ENCODE data around the gene SAMD11. TPM values are rescaled to one million over a fixed set of nuclear protein-coding genes. Genes with fewer than 3 reads are reported as not detected.
"Not testable (repeated sequence)": the region's sequence is repeated elsewhere in the genome, so short reads cannot be mapped to it uniquely, and the experiment has no call there.

Gene SAMD11
- total RNA-seq, 2 experiments from 2014 or later = not detected

GRCh38 chr1:944341-945325 lies 20.9 kb downstream of the SAMD11 start:
- Mint-ChIP-seq H3K4me3 (no peak overlapping the region), H3K27me3 (peaks cover 7% of the 10 kb centered on the region), H3K36me3 (ENCODE audit: low read depth) (peaks cover 23% of the 10 kb centered on the region), H3K27ac (no peak overlapping the region), H3K9me3 (ENCODE audit: low read depth) (no peaks in the 10 kb centered on the region), H3K4me1 (peaks cover 5% of the 10 kb centered on the region)
- DNase-seq (no peak), ATAC-seq (no peak)
- POLR2A ChIA-PET = interaction anchor here (0.6 kb wide), 1 partner anchor 165 kb away, joined by 3 read pairs; no protein-coding TSS in a partner anchor
- intact Hi-C loops (cut with DNase I, micrococcal nuclease) = no loop called here
- CTCF ChIA-PET = no interaction called here

GRCh38 chr1:945688-946556 lies 22.2 kb downstream of the SAMD11 start:
- H3K27ac Mint-ChIP-seq = no peak overlapping the region
- no peak overlapping the region for H3K4me3 Mint-ChIP-seq
- H3K4me1 Mint-ChIP-seq = peaks cover 3% of the 10 kb centered on the region
- DNase-seq (no peak), ATAC-seq (no peak)
- peaks cover 34% of the 10 kb centered on the region for H3K36me3 Mint-ChIP-seq (ENCODE audit: low read depth)
- POLR2A ChIA-PET = no interaction called here
- CTCF ChIA-PET = no interaction called here
- no peaks in the 10 kb centered on the region for H3K9me3 Mint-ChIP-seq (ENCODE audit: low read depth)
- peaks cover 3% of the 10 kb centered on the region for H3K27me3 Mint-ChIP-seq
- intact Hi-C loops (cut with DNase I, micrococcal nuclease) = no loop called here

GRCh38 chr1:946811-947210 lies 23.1 kb downstream of the SAMD11 start:
- H3K4me1 Mint-ChIP-seq; POLR2A ChIA-PET; H3K4me3 Mint-ChIP-seq; intact Hi-C loops (cut with DNase I, micrococcal nuclease); H3K27me3 Mint-ChIP-seq; H3K9me3 Mint-ChIP-seq (ENCODE audit: low read depth); ATAC-seq; CTCF ChIA-PET; H3K27ac Mint-ChIP-seq; DNase-seq: not testable (repeated sequence)
- peaks cover 41% of the 10 kb centered on the region for H3K36me3 Mint-ChIP-seq (ENCODE audit: low read depth)

GRCh38 chr1:947958-948357 lies 24.2 kb downstream of the SAMD11 start:
- CTCF ChIA-PET = no interaction called here
- no peak overlapping the region for H3K27ac Mint-ChIP-seq
- no peak for ATAC-seq
- no peaks in the 10 kb centered on the region for H3K4me1 Mint-ChIP-seq
- POLR2A ChIA-PET = no interaction called here
- H3K4me3 Mint-ChIP-seq = no peak overlapping the region
- peaks cover 45% of the 10 kb centered on the region for H3K36me3 Mint-ChIP-seq (ENCODE audit: low read depth)
- DNase-seq = no peak
- intact Hi-C loops (cut with DNase I, micrococcal nuclease) = no loop called here
- no peaks in the 10 kb centered on the region for H3K27me3 Mint-ChIP-seq
- no peaks in the 10 kb centered on the region for H3K9me3 Mint-ChIP-seq (ENCODE audit: low read depth)

GRCh38 chr1:950268-950667 lies 26.5 kb downstream of the SAMD11 start:
- intact Hi-C loops (cut with DNase I, micrococcal nuclease) = no loop called here
- no peak overlapping the region for H3K4me3 Mint-ChIP-seq
- H3K27me3 Mint-ChIP-seq = no peaks in the 10 kb centered on the region
- H3K9me3 Mint-ChIP-seq (ENCODE audit: low read depth) = no peaks in the 10 kb centered on the region
- ChIA-PET POLR2A (no interaction called here), CTCF (no interaction called here)
- DNase-seq (no peak), ATAC-seq (no peak)
- H3K27ac Mint-ChIP-seq = no peak overlapping the region
- peaks cover 50% of the 10 kb centered on the region for H3K36me3 Mint-ChIP-seq (ENCODE audit: low read depth)
- H3K4me1 Mint-ChIP-seq = no peaks in the 10 kb centered on the region

DNA sequence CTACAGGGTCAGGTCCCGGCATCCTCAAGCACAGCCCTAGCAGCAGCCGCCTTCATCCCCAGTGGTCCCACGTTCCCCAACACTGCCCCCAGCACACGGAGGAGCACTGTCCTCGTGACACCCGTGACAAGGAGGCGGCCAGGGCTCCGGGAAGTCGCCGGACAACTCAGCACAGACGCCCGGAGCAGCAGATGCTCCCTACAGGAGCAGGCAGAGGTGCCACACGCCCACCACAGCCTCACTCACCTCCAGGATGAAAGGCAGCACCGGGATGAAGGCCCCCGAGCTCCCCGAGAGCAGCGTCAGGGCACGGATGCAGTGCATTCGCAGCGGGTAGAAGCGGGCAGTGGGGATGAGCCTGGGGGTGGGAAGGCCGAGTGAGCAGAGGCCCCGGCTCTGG lies 27.2 kb downstream of the SAMD11 start:
- ATAC-seq = no peak
- H3K36me3 Mint-ChIP-seq (ENCODE audit: low read depth) = peaks cover 50% of the 10 kb centered on the region
- H3K4me1 Mint-ChIP-seq = no peaks in the 10 kb centered on the region
- H3K4me3 Mint-ChIP-seq = no peak overlapping the region
- POLR2A ChIA-PET = no interaction called here
- H3K27me3 Mint-ChIP-seq = no peaks in the 10 kb centered on the region
- no peak overlapping the region for H3K27ac Mint-ChIP-seq
- intact Hi-C loops (cut with DNase I, micrococcal nuclease) = no loop called here
- no peak for DNase-seq
- CTCF ChIA-PET = no interaction called here
- H3K9me3 Mint-ChIP-seq (ENCODE audit: low read depth) = no peaks in the 10 kb centered on the region

GRCh38 chr1:951364-951763 lies 27.6 kb downstream of the SAMD11 start:
- Mint-ChIP-seq H3K27me3 (no peaks in the 10 kb centered on the region), H3K36me3 (ENCODE audit: low read depth) (peaks cover 48% of the 10 kb centered on the region), H3K27ac (no peak overlapping the region), H3K4me1 (no peaks in the 10 kb centered on the region), H3K9me3 (ENCODE audit: low read depth) (no peaks in the 10 kb centered on the region), H3K4me3 (no peak overlapping the region)
- POLR2A ChIA-PET = no interaction called here
- DNase-seq (no peak), ATAC-seq (no peak)
- intact Hi-C loops (cut with DNase I, micrococcal nuclease) = no loop called here
- CTCF ChIA-PET = no interaction called here

DNA sequence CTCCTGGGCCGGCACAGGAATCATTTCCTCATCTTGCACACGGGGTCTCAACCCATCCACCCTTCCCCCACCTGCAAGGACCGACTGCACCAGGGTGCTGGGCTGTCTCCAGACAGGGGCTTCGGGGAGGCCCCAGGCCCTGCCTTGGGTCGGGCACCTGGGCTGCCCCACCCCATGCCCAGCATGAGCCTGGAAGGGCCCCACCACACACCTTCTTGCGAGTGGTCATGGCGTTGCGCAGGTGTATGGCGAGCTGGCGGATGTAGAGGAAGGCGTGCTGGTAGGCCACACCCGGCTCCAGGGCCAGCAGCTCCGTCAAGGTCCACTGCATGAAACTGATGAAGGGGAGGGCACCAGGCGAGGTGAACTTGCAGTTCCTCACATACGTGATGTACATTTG lies 28.5 kb downstream of the SAMD11 start:
- CTCF ChIA-PET = no interaction called here

GRCh38 chr1:952603-953002 lies 28.9 kb downstream of the SAMD11 start:
- peaks cover 6% of the 10 kb centered on the region for H3K4me1 Mint-ChIP-seq
- DNase-seq (no peak), ATAC-seq (no peak)
- H3K4me3 Mint-ChIP-seq = no peak overlapping the region
- H3K36me3 Mint-ChIP-seq (ENCODE audit: low read depth) = peaks cover 51% of the 10 kb centered on the region
- CTCF ChIA-PET = no interaction called here
- intact Hi-C loops (cut with DNase I, micrococcal nuclease) = no loop called here
- H3K9me3 Mint-ChIP-seq (ENCODE audit: low read depth) = no peaks in the 10 kb centered on the region
- POLR2A ChIA-PET = no interaction called here
- no peak overlapping the region for H3K27ac Mint-ChIP-seq
- no peaks in the 10 kb centered on the region for H3K27me3 Mint-ChIP-seq

More for the DNA sequence above, 28.5 kb downstream of the SAMD11 start:
- POLR2A ChIA-PET = no interaction called here
- peaks cover 2% of the 10 kb centered on the region for H3K4me1 Mint-ChIP-seq
- H3K4me3 Mint-ChIP-seq = no peak overlapping the region
- H3K27me3 Mint-ChIP-seq = no peaks in the 10 kb centered on the region
- no peak overlapping the region for H3K27ac Mint-ChIP-seq
- peaks cover 50% of the 10 kb centered on the region for H3K36me3 Mint-ChIP-seq (ENCODE audit: low read depth)
- no peak for DNase-seq
- ATAC-seq = no peak
- intact Hi-C loops (cut with DNase I, micrococcal nuclease) = no loop called here
- no peaks in the 10 kb centered on the region for H3K9me3 Mint-ChIP-seq (ENCODE audit: low read depth)

GRCh38 chr1:953524-954320 lies 30.0 kb downstream of the SAMD11 start:
- H3K36me3 Mint-ChIP-seq (ENCODE audit: low read depth) = peaks cover 51% of the 10 kb centered on the region
- no peaks in the 10 kb centered on the region for H3K9me3 Mint-ChIP-seq (ENCODE audit: low read depth)
- H3K4me3 Mint-ChIP-seq = no peak overlapping the region
- DNase-seq = no peak
- POLR2A ChIA-PET = no interaction called here
- CTCF ChIA-PET = no interaction called here
- ATAC-seq = no peak
- H3K27me3 Mint-ChIP-seq = no peaks in the 10 kb centered on the region
- no peak overlapping the region for H3K27ac Mint-ChIP-seq
- peaks cover 13% of the 10 kb centered on the region for H3K4me1 Mint-ChIP-seq
- intact Hi-C loops (cut with DNase I, micrococcal nuclease) = no loop called here

- ChIA-PET POLR2A (no interaction called here), CTCF (no interaction called here)
- no peak for ATAC-seq
- Mint-ChIP-seq H3K9me3 (ENCODE audit: low read depth) (no peaks in the 10 kb centered on the region), H3K36me3 (ENCODE audit: low read depth) (peaks cover 43% of the 10 kb centered on the region), H3K4me3 (no peak overlapping the region), H3K27ac (no peak overlapping the region), H3K27me3 (no peaks in the 10 kb centered on the region), H3K4me1 (peaks cover 13% of the 10 kb centered on the region)
- intact Hi-C loops (cut with DNase I, micrococcal nuclease) = no loop called here
- DNase-seq = no peak
Measured at GRCh38 chr1:954927-955326, 31.2 kb downstream of the SAMD11 start.

Measured in activated CD4-positive, alpha-beta T cell treated with anti-CD3 and anti-CD28 coated beads for 36 hours (primary cell).